Muscle of leg (tissue), 16 donors: ENCODE data around the gene RBM24. TPM values are rescaled to one million over a fixed set of nuclear protein-coding genes. Genes with fewer than 3 reads are reported as not detected.

ENCODE experiments used
- DNase-seq: peaks from one replicate; pipeline ENCODE4 v3.0.0; 2013
- H3K27ac ChIP-seq: one replicate; pipeline ENCODE4 v1.5.1; 2013; ENCODE audit warnings: mild to moderate bottlenecking, low read length, control low read depth
- H3K27me3 ChIP-seq: one replicate; pipeline ENCODE4 v1.6.1; 2013; ENCODE audit warnings: low read length; ENCODE audit not compliant: control insufficient read depth, insufficient read depth
- H3K36me3 ChIP-seq: one replicate; pipeline ENCODE4 v1.6.1; 2013; ENCODE audit warnings: low read length; ENCODE audit not compliant: control insufficient read depth, insufficient read depth
- H3K4me1 ChIP-seq: one replicate; pipeline ENCODE4 v1.6.1; 2013; ENCODE audit warnings: low read length; ENCODE audit not compliant: control insufficient read depth, insufficient read depth
- H3K4me3 ChIP-seq: one replicate; pipeline ENCODE4 v1.5.1; 2013; ENCODE audit warnings: low read length, control low read depth
- H3K9me3 ChIP-seq: replicated peaks from 2 replicates; pipeline ENCODE4 v1.6.1; 2013; ENCODE audit warnings: low read depth, low read length; ENCODE audit not compliant: control insufficient read depth
- WGBS: methylation state at CpG from one replicate; pipeline ENCODE4 v1.1.5; 2013; ENCODE audit warnings: missing lambda C conversion rate; ENCODE audit not compliant: insufficient coverage; 5-methylcytosine and 5-hydroxymethylcytosine counted together
- long read RNA-seq, 11 donors: transcript quantifications; one replicate each; lab custom pipeline, GENCODE V29; 2026
- polyA plus RNA-seq, 8 donors: library from polyadenylated mRNA; unstranded; fragments of 120-200 nt; gene quantifications; one replicate each; pipeline versions ENCODE4 v1.2.1 to v1.2.3, GENCODE V29; 2013; ENCODE audit warnings: inconsistent platforms in 1 of 8, low replicate concordance in 1 of 8; ENCODE audit not compliant: insufficient read length in 8 of 8, insufficient read depth in 1 of 8
- total RNA-seq: library from RNA; stranded (reverse); fragments of 120-200 nt; gene quantifications from one replicate; pipeline ENCODE4 v1.2.4, GENCODE V29; 2013

The RBM24 gene
- 157 TPM for total RNA-seq
- 100 to 1,000 TPM; 197 to 307 (median 221) TPM for polyA plus RNA-seq
- long read RNA-seq, donor 1, transcript RBM24-202 (4 exons, 2,703 nt), result major isoform, 14 of 32 reads
- long read RNA-seq, donor 1, transcript RBM24-208 (2 exons, 1,222 nt), result minor isoform, 7 of 32 reads
- long read RNA-seq, donor 1, partial matches to known transcripts, result 0 of 32 reads
- long read RNA-seq, donor 1, other reads (novel, unspliced or antisense), result 11 of 32 reads
- long read RNA-seq, donor 2, transcript RBM24-208 (2 exons, 1,222 nt), result major isoform, 6 of 8 reads
- long read RNA-seq, donor 2, partial matches to known transcripts, result 0 of 8 reads
- long read RNA-seq, donor 2, other reads (novel, unspliced or antisense), result 0 of 8 reads
- long read RNA-seq, donor 3, transcript RBM24-202 (4 exons, 2,703 nt), result major isoform, 49 of 118 reads
- long read RNA-seq, donor 3, transcript RBM24-208 (2 exons, 1,222 nt), result minor isoform, 40 of 118 reads
- long read RNA-seq, donor 3, partial matches to known transcripts, result 0 of 118 reads
- long read RNA-seq, donor 3, other reads (novel, unspliced or antisense), result 26 of 118 reads
- long read RNA-seq, donor 4, transcript RBM24-202 (4 exons, 2,703 nt), result major isoform, 22 of 65 reads
- long read RNA-seq, donor 4, transcript RBM24-208 (2 exons, 1,222 nt), result minor isoform, 20 of 65 reads
- long read RNA-seq, donor 4, partial matches to known transcripts, result 10 of 65 reads
- long read RNA-seq, donor 4, other reads (novel, unspliced or antisense), result 9 of 65 reads
- long read RNA-seq, donor 5, transcript RBM24-202 (4 exons, 2,703 nt), result major isoform, 40 of 103 reads
- long read RNA-seq, donor 5, transcript RBM24-208 (2 exons, 1,222 nt), result minor isoform, 32 of 103 reads
- long read RNA-seq, donor 5, partial matches to known transcripts, result 0 of 103 reads
- long read RNA-seq, donor 5, other reads (novel, unspliced or antisense), result 30 of 103 reads
- long read RNA-seq, donor 6, transcript RBM24-202 (4 exons, 2,703 nt), result major isoform, 41 of 107 reads
- long read RNA-seq, donor 6, transcript RBM24-208 (2 exons, 1,222 nt), result minor isoform, 38 of 107 reads
- long read RNA-seq, donor 6, partial matches to known transcripts, result 0 of 107 reads
- long read RNA-seq, donor 6, other reads (novel, unspliced or antisense), result 27 of 107 reads
- long read RNA-seq, donor 7, transcript RBM24-202 (4 exons, 2,703 nt), result major isoform, 42 of 103 reads
- long read RNA-seq, donor 7, transcript RBM24-208 (2 exons, 1,222 nt), result minor isoform, 36 of 103 reads
- long read RNA-seq, donor 7, partial matches to known transcripts, result 12 of 103 reads
- long read RNA-seq, donor 7, other reads (novel, unspliced or antisense), result 9 of 103 reads
- long read RNA-seq, donor 8, transcript RBM24-202 (4 exons, 2,703 nt), result major isoform, 23 of 45 reads
- long read RNA-seq, donor 8, transcript RBM24-208 (2 exons, 1,222 nt), result minor isoform, 22 of 45 reads
- long read RNA-seq, donor 8, partial matches to known transcripts, result 0 of 45 reads
- long read RNA-seq, donor 8, other reads (novel, unspliced or antisense), result 0 of 45 reads
- long read RNA-seq, donor 9, transcript RBM24-202 (4 exons, 2,703 nt), result minor isoform, 13 of 42 reads
- long read RNA-seq, donor 9, transcript RBM24-208 (2 exons, 1,222 nt), result major isoform, 19 of 42 reads
- long read RNA-seq, donor 9, partial matches to known transcripts, result 0 of 42 reads
- long read RNA-seq, donor 9, other reads (novel, unspliced or antisense), result 9 of 42 reads
- long read RNA-seq, donor 10, transcript RBM24-208 (2 exons, 1,222 nt), result minor isoform, 26 of 122 reads
- long read RNA-seq, donor 10, transcript RBM24-202 (4 exons, 2,703 nt), result major isoform, 54 of 122 reads
- long read RNA-seq, donor 10, partial matches to known transcripts, result 12 of 122 reads
- long read RNA-seq, donor 10, other reads (novel, unspliced or antisense), result 29 of 122 reads
- long read RNA-seq, donor 11, transcript RBM24-208 (2 exons, 1,222 nt), result major isoform, 25 of 102 reads
- long read RNA-seq, donor 11, transcript RBM24-202 (4 exons, 2,703 nt), result minor isoform, 21 of 102 reads
- long read RNA-seq, donor 11, partial matches to known transcripts, result 42 of 102 reads
- long read RNA-seq, donor 11, other reads (novel, unspliced or antisense), result 11 of 102 reads

DNA sequence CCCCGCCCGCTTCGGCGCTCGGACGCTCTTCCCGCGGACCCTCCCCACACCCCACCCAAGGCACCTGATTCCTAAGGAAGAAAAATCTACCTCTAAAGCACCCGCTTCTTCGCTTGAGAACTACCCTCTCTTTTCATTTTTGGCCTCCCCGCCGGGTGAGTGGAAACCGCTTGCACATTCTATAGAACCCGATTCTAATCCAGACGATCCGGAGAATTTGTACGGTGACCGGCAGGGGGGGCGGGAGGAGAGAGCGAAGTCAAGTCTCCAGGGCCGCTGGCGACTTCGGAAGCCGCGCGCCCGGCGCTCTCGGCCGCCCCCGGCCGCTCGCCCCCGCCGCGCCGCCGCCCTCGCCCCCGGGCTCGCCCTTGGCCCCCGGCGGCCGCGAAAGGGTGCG is at the start of gene RBM24:
TSS of gene RBM24 (plus strand) at position 262 of the 397 bp plus-strand sequence. CDS start 221 bp downstream, outside the sequence.
- DNase-seq, result peak; percentile 88
- Histone ChIP-seq H3K36me3 (peaks cover 10% of the 10 kb centered on the region), H3K9me3 (no peaks in the 10 kb centered on the region), H3K4me3 (peak within 1 kb of the TSS; percentile 83), H3K4me1 (peaks cover 10% of the 10 kb centered on the region), H3K27ac (peak within 1 kb of the TSS; percentile 95), H3K27me3 (peaks cover 11% of the 10 kb centered on the region)
- WGBS, result under 1% methylated on average over 41 of the region's 46 CpGs

DNA sequence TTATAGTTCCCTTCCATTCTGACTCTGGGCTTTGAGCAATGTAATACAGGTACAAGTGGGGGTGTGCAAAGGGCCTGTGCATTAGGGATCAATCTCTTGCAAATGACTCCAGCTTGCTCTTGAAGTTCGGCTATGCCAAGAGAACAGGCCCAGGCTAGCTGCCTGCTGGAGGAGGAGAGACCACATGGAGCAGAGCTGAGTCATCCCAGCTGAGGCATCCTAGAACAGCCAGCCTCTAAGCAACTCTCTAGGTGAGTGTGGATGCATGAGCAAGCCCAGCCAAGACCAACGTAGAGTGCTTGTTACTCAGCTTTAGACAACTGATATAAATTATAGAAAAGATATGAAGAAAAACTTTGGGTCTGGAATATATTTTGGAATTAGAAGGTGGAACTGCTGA is 47.6 kb upstream of the RBM24 start:
- Histone ChIP-seq H3K27ac (no peak overlapping the region), H3K4me3 (no peak overlapping the region), H3K36me3 (no peaks in the 10 kb centered on the region), H3K4me1 (no peaks in the 10 kb centered on the region), H3K9me3 (no peaks in the 10 kb centered on the region), H3K27me3 (no peaks in the 10 kb centered on the region)
- 86% methylated on average over 1 of the region's 2 CpGs for WGBS
- DNase-seq, result no peak

DNA sequence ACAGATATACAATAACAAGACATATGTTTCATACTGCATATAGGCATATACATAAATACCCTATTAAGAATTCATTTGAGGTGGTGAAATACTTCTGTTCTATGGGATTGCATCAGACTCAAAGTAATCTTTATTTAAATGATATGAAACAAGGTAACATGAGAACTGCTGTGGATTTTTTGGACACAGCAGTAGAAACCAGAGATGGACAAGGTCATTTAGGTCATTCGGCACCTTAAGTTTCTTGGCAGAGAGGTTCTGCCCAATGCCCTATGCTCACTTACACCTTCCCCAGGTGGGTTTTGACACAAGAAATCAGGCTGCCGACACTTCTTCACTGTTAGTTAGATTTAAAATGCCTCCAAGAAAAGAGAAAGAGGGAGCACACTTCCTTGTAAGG is 43.9 kb upstream of the RBM24 start:
- H3K9me3 ChIP-seq, result no peaks in the 10 kb centered on the region
- no peak overlapping the region for H3K4me3 ChIP-seq
- DNase-seq, result no peak
- H3K36me3 ChIP-seq, result no peaks in the 10 kb centered on the region
- H3K27ac ChIP-seq, result no peak overlapping the region
- WGBS, result no CpG with 5 or more reads among the region's 2 CpGs
- no peaks in the 10 kb centered on the region for H3K27me3 ChIP-seq
- no peaks in the 10 kb centered on the region for H3K4me1 ChIP-seq

DNA sequence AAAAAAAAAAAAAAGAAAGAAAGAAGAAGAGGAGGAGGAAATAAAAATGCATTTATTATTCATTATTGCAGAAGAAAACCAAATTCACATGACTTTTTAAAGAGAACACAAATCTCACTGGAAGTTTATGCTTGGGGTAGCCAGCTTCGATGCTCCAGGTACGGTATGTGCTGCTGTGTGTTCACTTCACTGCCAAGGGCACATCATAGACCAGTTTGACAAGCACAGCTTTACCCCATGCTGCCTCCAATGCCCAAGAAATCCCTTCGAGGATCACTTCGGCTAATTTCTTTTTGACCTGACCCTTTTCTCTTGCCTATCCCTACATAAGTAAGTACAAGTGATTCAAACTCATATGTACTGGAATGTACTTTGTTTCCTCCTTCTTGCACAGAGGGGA is 41.9 kb upstream of the RBM24 start:
- H3K27me3 ChIP-seq, result no peaks in the 10 kb centered on the region
- WGBS, result 96% methylated on average over 2 of the region's 4 CpGs
- no peak overlapping the region for H3K4me3 ChIP-seq
- H3K9me3 ChIP-seq, result no peaks in the 10 kb centered on the region
- no peaks in the 10 kb centered on the region for H3K4me1 ChIP-seq
- DNase-seq, result no peak
- H3K36me3 ChIP-seq, result no peaks in the 10 kb centered on the region
- no peak overlapping the region for H3K27ac ChIP-seq

DNA sequence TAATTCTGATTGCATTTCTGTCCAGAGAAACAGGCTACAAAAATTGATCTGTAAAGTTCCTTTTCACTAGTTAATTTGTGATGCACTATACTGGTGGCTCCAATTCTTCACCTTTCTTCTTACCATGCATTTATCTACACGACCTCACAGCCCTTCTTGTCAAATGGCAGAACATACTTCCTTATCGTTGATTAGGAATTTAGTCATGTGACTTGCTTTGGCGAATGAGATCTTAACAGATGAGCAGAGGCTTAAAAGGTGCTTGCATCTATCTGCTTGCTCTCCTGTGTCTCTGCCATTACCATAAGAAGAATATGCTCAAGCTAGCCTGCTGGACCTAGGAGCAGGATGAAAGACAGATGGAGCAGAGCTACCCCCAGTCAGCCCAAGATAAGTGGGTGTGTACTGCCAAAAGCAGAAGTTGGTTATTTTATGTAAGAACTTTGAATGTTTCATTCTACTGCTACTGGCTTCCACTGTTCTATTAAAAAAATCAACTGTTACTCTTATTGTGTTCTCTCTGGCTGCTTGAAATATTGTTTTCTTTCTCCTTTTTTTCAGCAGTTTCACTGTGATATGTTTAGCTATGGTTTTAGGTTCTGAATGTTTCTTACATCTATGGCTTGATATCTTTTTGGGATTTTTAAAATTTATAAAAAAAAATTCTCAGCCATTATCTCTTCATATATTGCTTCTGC is 40.2 kb upstream of the RBM24 start:
- 100% methylated on average over 2 of the region's 3 CpGs for WGBS
- no peak for DNase-seq
- Histone ChIP-seq H3K36me3 (no peaks in the 10 kb centered on the region), H3K27ac (no peak overlapping the region), H3K4me1 (no peaks in the 10 kb centered on the region), H3K4me3 (no peak overlapping the region), H3K9me3 (no peaks in the 10 kb centered on the region), H3K27me3 (no peaks in the 10 kb centered on the region)

DNA sequence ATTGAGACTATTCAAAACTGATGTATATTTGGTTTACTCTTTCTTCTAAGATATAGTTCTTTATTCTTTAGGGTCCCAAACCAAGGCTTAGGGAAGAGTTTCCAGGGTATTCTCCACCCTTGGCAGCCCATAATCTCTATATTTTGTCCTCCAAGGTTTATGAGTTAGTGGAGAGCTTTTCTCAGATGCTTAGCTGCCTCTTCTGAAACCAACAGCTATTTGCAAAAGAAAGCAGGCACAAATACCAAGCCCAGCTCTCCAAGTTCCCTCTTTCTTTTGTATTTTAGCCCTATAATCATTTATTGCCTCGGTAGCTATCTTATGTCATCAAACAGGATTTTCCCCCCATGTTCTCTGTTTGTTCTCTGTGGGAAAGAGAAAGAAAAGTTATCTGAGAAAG is 39.1 kb upstream of the RBM24 start:
- Histone ChIP-seq H3K4me1 (no peaks in the 10 kb centered on the region), H3K27me3 (no peaks in the 10 kb centered on the region), H3K9me3 (no peaks in the 10 kb centered on the region), H3K36me3 (no peaks in the 10 kb centered on the region), H3K4me3 (no peak overlapping the region), H3K27ac (no peak overlapping the region)
- no CpG with 5 or more reads among the region's 1 CpG for WGBS
- no peak for DNase-seq

DNA sequence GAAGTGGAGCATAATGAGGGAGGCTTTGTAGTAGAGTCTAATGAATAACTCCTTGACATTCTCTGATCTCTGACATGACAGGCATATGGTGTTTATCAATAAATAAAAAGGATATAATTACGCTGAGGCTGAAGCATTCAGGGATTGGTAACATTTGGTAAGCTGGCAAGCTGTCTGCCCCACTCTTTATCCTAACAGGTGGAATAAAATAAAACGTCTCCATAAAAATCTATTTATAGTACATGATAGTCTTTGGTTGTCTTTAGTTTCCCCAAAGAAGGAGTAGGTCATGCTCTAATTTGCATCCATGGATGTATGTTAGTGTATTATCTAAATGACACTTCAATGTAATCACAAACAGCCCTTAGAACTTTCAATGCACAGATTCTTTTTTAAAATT is 30.9 kb upstream of the RBM24 start:
- H3K27ac ChIP-seq, result no peak overlapping the region
- no peaks in the 10 kb centered on the region for H3K4me1 ChIP-seq
- no CpG with 5 or more reads among the region's 2 CpGs for WGBS
- no peaks in the 10 kb centered on the region for H3K9me3 ChIP-seq
- no peak overlapping the region for H3K4me3 ChIP-seq
- no peaks in the 10 kb centered on the region for H3K27me3 ChIP-seq
- no peak for DNase-seq
- no peaks in the 10 kb centered on the region for H3K36me3 ChIP-seq

DNA sequence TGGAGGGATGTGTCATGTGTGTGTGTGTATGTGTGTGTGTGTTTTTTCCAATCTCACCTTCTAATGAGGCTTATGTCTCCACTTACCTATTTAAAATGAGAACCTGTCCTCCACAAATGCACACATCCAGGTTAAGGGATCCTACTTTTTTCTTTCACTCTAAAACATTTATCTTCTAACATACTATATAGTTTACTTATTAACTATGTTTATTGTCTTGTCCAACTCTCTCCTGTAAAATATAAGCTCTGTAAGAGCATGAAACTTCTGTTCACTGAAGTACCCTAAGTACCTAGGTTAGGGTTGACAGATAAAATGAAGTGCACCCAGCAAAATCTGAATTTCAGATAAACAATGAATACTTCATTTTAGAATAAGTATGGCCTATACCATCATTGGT is 29.2 kb upstream of the RBM24 start:
- no peak for DNase-seq
- Histone ChIP-seq H3K27ac (no peak overlapping the region), H3K4me1 (no peaks in the 10 kb centered on the region), H3K9me3 (no peaks in the 10 kb centered on the region), H3K27me3 (no peaks in the 10 kb centered on the region), H3K36me3 (no peaks in the 10 kb centered on the region), H3K4me3 (no peak overlapping the region)
